ENCODE measurements around the gene PFKP.

DNA sequence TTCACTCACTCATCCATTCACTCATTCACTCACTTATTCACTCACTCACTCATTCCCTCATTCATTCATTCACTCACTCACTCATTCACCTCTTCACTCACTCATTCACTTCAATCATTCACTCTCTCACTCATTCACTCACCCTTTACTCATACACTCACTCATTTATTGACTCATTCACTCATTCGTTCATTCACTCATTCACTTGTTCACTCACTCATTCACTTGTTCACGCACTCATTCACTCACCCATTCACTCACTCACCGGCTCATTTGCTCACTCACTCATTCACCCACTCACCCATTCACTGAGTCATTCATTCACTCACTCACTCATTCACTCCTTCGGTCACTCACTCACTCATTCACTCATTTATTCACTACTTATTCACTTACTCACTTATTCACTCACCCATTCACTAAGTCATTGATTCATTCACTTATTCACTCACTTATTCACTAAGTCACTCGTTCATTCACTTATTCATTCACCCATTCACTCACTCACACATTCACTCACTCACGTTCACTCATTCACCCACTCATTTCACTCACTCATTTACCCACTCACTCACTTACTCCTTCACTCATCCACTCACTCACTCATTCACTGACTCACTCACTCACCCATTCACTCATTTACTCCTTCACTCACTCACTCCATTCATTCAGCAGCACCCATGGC is 4.7 kb upstream of the PFKP start:
- TF ChIP-seq EZH2 (IDR thresholded peaks at IDR 0.05; ENCODE audit: insufficient read depth, low read length), result no peak
- TF ChIP-seq, protein P1, sequence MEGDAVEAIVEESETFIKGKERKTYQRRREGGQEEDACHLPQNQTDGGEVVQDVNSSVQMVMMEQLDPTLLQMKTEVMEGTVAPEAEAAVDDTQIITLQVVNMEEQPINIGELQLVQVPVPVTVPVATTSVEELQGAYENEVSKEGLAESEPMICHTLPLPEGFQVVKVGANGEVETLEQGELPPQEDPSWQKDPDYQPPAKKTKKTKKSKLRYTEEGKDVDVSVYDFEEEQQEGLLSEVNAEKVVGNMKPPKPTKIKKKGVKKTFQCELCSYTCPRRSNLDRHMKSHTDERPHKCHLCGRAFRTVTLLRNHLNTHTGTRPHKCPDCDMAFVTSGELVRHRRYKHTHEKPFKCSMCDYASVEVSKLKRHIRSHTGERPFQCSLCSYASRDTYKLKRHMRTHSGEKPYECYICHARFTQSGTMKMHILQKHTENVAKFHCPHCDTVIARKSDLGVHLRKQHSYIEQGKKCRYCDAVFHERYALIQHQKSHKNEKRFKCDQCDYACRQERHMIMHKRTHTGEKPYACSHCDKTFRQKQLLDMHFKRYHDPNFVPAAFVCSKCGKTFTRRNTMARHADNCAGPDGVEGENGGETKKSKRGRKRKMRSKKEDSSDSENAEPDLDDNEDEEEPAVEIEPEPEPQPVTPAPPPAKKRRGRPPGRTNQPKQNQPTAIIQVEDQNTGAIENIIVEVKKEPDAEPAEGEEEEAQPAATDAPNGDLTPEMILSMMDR (IDR thresholded peaks at IDR 0.05; ENCODE audit: insufficient read depth, low read depth, low read length), result no peak

Data from astrocyte (in vitro differentiated cells and primary cell).